ENCODE data around the gene SLC9A9. TPM values are rescaled to one million over a fixed set of nuclear protein-coding genes. Genes with fewer than 3 reads are reported as not detected.

The SLC9A9 gene
- total RNA-seq, 1 experiment from 2014 or later = 2.2 TPM

DNA sequence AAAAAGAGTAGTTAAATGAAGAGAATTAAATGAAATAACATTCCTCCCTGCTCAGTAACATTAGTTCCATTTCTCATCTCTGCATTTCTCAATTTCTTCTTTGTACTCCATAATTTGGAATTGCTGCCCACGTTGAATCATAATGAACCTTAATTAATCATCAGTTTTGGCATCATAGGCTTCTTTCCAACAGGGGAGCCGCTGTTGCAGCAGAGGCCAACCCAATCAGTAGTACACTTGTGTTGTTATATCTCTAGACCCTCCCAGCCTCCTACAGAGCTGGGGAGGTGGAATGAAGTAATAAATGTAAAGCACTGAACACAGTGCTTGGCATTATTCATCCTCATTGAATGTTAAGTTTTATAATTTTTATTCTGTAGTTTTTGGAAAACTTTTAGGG lies 488.0 kb downstream of the SLC9A9 start:
- no peak overlapping the region for H3K4me3 ChIP-seq (ENCODE audit: low read length)
- no peak overlapping the region for H3K27ac ChIP-seq (ENCODE audit: low read length)
- H3K4me2 ChIP-seq (ENCODE audit: low read depth, low read length, poor library complexity, severe bottlenecking) = no peak overlapping the region
- H2AFZ ChIP-seq (ENCODE audit: low read length) = no peak overlapping the region
- no peaks in the 10 kb centered on the region for H3K36me3 ChIP-seq (ENCODE audit: insufficient read depth, low read length)
- H3K9ac ChIP-seq (ENCODE audit: low read length) = no peak overlapping the region
- H3K9me2 ChIP-seq (replicated peaks; ENCODE audit: insufficient read depth, low read length) = no peaks in the 10 kb centered on the region
- no peaks in the 10 kb centered on the region for H3K79me2 ChIP-seq (ENCODE audit: low read length)
- H3K4me1 ChIP-seq (ENCODE audit: low read length) = peaks cover 69% of the 10 kb centered on the region
- H3K9me3 ChIP-seq (ENCODE audit: low read length) = no peaks in the 10 kb centered on the region
- H3K27me3 ChIP-seq (ENCODE audit: low read length) = no peaks in the 10 kb centered on the region
- no peaks in the 10 kb centered on the region for H4K20me1 ChIP-seq (ENCODE audit: insufficient read depth, low read depth, low read length)
- no peak for DNase-seq

DNA sequence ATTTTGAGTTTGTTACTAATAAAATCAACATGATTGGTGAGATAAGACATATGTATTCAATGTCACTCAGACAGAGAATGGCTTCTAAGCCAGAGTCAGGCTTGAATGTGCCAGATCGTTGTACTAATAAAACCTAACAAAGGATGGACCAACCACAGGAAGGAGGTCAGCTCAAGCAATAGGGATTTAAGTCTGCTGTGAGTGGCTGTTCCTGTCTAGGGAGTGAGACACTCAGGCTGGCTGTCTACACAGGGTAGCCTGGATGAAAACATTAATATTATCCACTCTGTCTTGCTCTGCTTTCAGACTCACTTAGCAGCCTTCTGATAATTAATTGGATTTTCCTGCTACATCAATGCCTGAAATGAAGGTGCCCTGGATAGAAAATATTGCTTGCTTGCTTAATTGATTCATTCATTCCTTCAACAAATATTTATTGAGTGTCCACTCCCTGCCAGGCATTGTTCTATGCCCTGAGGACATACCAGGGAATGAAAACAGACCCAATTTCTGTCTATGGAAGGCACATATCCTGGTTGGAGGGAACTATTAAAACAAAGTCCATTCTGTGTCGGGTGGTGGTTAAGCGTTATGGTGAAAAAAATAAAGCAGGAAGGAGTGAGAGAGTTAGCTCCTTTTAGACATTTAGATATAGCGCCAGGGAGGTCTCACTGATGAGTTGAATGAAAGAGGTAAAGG lies 489.3 kb downstream of the SLC9A9 start:
- peak overlapping the region; percentile 19; the same call in 1 of the 2 replicates for H3K9ac ChIP-seq (ENCODE audit: low read length)
- H3K79me2 ChIP-seq (ENCODE audit: low read length) = no peaks in the 10 kb centered on the region
- no peaks in the 10 kb centered on the region for H3K36me3 ChIP-seq (ENCODE audit: insufficient read depth, low read length)
- H3K4me3 ChIP-seq (ENCODE audit: low read length) = peak overlapping the region; percentile 45
- H3K27me3 ChIP-seq (ENCODE audit: low read length) = no peaks in the 10 kb centered on the region
- peak overlapping the region; percentile 49 for H3K4me2 ChIP-seq (ENCODE audit: low read depth, low read length, poor library complexity, severe bottlenecking)
- no peaks in the 10 kb centered on the region for H3K9me3 ChIP-seq (ENCODE audit: low read length)
- no peak for DNase-seq
- H3K9me2 ChIP-seq (replicated peaks; ENCODE audit: insufficient read depth, low read length) = no peaks in the 10 kb centered on the region
- H3K4me1 ChIP-seq (ENCODE audit: low read length) = peaks cover 67% of the 10 kb centered on the region
- no peaks in the 10 kb centered on the region for H4K20me1 ChIP-seq (ENCODE audit: insufficient read depth, low read depth, low read length)
- peak overlapping the region; percentile 68 for H3K27ac ChIP-seq (ENCODE audit: low read length)
- H2AFZ ChIP-seq (ENCODE audit: low read length) = 0 out of 2 replicates have a peak overlapping the region, but pooled peaks have one; percentile 52

DNA sequence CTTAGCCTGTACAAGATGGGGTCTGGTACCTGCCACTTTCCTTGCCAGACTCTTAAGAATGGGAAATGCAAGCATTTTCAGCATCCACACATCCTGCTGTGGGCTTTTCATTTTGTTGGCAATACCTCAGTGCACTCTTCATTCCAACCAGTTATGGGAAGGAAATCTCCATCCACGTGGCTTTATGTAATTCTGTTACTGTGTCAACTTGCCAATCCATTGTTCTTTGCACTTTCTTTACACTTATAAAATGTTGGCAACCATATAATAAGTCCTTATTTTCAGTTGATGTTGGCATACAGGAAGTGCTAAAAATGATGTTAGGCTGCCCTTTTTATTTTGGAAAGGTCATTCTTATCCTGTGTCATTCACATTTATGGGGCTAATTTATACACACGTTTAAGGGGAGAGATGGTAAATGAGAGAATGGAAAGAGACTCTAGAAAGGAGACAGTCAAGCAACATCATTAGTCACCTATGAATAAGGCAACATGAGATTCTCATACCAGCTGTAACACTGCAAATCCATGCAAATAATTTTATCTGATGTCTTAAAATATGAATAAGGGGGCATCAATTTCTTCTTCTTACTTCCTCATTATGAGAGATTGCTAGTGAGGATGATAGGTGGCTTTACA lies 490.0 kb downstream of the SLC9A9 start:
- Histone ChIP-seq H3K9ac (ENCODE audit: low read length) (peak overlapping the region; percentile 19; the same call in 1 of the 2 replicates), H3K4me1 (ENCODE audit: low read length) (peaks cover 64% of the 10 kb centered on the region), H4K20me1 (ENCODE audit: insufficient read depth, low read depth, low read length) (no peaks in the 10 kb centered on the region), H2AFZ (ENCODE audit: low read length) (peak overlapping the region; percentile 52; the same call in 1 of the 2 replicates), H3K27ac (ENCODE audit: low read length) (peak overlapping the region; percentile 68), H3K4me3 (ENCODE audit: low read length) (peak overlapping the region; percentile 45), H3K36me3 (ENCODE audit: insufficient read depth, low read length) (no peaks in the 10 kb centered on the region), H3K9me3 (ENCODE audit: low read length) (no peaks in the 10 kb centered on the region), H3K4me2 (ENCODE audit: low read depth, low read length, poor library complexity, severe bottlenecking) (peak overlapping the region; percentile 49), H3K9me2 (replicated peaks; ENCODE audit: insufficient read depth, low read length) (no peaks in the 10 kb centered on the region), H3K79me2 (ENCODE audit: low read length) (no peaks in the 10 kb centered on the region), H3K27me3 (ENCODE audit: low read length) (no peaks in the 10 kb centered on the region)
- DNase-seq = peak; percentile 85

DNA sequence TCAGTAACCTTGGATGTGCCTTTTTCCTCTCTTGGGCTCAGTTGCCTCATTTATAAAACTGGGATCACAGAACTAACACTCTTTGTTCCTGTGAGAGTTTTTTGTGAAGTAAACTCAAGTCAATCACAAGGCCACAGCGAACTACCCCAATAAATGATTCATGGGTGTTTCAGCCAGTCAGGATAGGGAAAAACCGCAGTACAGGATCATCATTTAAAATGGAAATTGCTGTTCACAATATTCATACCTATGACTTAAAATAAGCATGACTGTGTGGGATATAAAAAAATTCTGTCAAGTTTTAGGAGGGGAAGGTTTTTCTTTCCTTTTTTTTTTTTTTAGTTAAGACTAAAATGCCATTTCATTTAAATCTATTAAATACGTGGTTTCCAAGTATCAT lies 490.6 kb downstream of the SLC9A9 start:
- no peaks in the 10 kb centered on the region for H3K36me3 ChIP-seq (ENCODE audit: insufficient read depth, low read length)

DNA sequence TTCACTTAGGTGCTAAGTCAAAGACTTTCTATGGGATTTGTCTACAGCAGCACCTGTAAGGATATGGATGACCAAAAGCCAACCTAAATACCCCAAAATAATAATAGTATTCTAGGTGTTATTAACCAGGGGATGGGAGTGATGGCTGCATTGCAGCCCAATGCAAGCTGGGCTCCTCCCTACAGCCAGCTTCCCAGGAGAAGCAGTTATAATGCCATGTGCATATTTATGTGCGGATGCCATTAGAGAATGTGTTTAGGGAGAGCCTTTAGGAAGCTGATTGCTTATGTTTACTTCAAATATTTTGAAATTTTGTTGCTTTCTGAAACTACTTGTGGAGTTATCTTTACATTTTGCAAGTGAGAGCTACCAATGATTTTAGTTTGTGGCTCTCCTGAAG lies 491.4 kb downstream of the SLC9A9 start:
- Histone ChIP-seq H3K4me1 (ENCODE audit: low read length) (peaks cover 67% of the 10 kb centered on the region), H3K79me2 (ENCODE audit: low read length) (no peaks in the 10 kb centered on the region), H3K27me3 (ENCODE audit: low read length) (no peaks in the 10 kb centered on the region), H2AFZ (ENCODE audit: low read length) (no peak overlapping the region), H3K9me3 (ENCODE audit: low read length) (no peaks in the 10 kb centered on the region), H3K9ac (ENCODE audit: low read length) (no peak overlapping the region), H3K36me3 (ENCODE audit: insufficient read depth, low read length) (no peaks in the 10 kb centered on the region), H3K9me2 (replicated peaks; ENCODE audit: insufficient read depth, low read length) (no peaks in the 10 kb centered on the region), H3K4me3 (ENCODE audit: low read length) (no peak overlapping the region), H3K27ac (ENCODE audit: low read length) (no peak overlapping the region), H4K20me1 (ENCODE audit: insufficient read depth, low read depth, low read length) (no peaks in the 10 kb centered on the region), H3K4me2 (ENCODE audit: low read depth, low read length, poor library complexity, severe bottlenecking) (no peak overlapping the region)
- DNase-seq = no peak

More for the DNA sequence above, 490.6 kb downstream of the SLC9A9 start:
- no peak for DNase-seq
- peak overlapping the region; percentile 49 for H3K4me2 ChIP-seq (ENCODE audit: low read depth, low read length, poor library complexity, severe bottlenecking)
- H3K4me3 ChIP-seq (ENCODE audit: low read length) = peak overlapping the region; percentile 45
- no peak overlapping the region for H3K9ac ChIP-seq (ENCODE audit: low read length)
- no peaks in the 10 kb centered on the region for H3K9me2 ChIP-seq (replicated peaks; ENCODE audit: insufficient read depth, low read length)
- H3K4me1 ChIP-seq (ENCODE audit: low read length) = peaks cover 64% of the 10 kb centered on the region
- H2AFZ ChIP-seq (ENCODE audit: low read length) = peak overlapping the region; percentile 52; the same call in 1 of the 2 replicates
- H3K79me2 ChIP-seq (ENCODE audit: low read length) = no peaks in the 10 kb centered on the region
- H3K27ac ChIP-seq (ENCODE audit: low read length) = peak overlapping the region; percentile 68; the same call in 1 of the 2 replicates
- no peaks in the 10 kb centered on the region for H3K27me3 ChIP-seq (ENCODE audit: low read length)
- H4K20me1 ChIP-seq (ENCODE audit: insufficient read depth, low read depth, low read length) = no peaks in the 10 kb centered on the region
- no peaks in the 10 kb centered on the region for H3K9me3 ChIP-seq (ENCODE audit: low read length)

DNA sequence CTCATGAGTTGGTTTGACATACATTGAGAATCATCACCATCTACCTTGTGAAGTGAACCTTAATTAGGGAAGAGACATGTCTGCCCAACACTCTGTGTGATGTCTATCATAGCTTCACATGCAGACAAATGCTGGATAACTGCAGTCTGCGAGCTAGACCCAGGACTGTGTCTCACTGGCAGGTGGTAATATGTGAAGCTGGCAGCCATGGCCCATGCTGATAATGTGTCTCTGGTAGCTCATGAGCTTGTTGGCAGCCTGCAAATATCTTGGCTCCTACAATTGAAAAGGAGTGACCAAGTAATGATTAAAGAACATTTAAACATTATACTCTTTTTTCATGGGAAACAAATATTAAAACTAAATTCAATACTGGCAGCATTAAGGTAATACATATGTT lies 493.9 kb downstream of the SLC9A9 start:
- no peaks in the 10 kb centered on the region for H4K20me1 ChIP-seq (ENCODE audit: insufficient read depth, low read depth, low read length)
- no peak overlapping the region for H3K27ac ChIP-seq (ENCODE audit: low read length)
- no peak overlapping the region for H3K4me2 ChIP-seq (ENCODE audit: low read depth, low read length, poor library complexity, severe bottlenecking)
- H3K4me1 ChIP-seq (ENCODE audit: low read length) = peaks cover 46% of the 10 kb centered on the region
- H3K36me3 ChIP-seq (ENCODE audit: insufficient read depth, low read length) = no peaks in the 10 kb centered on the region
- no peaks in the 10 kb centered on the region for H3K9me2 ChIP-seq (replicated peaks; ENCODE audit: insufficient read depth, low read length)
- H2AFZ ChIP-seq (ENCODE audit: low read length) = no peak overlapping the region
- H3K4me3 ChIP-seq (ENCODE audit: low read length) = no peak overlapping the region
- H3K27me3 ChIP-seq (ENCODE audit: low read length) = no peaks in the 10 kb centered on the region
- no peak for DNase-seq
- H3K9me3 ChIP-seq (ENCODE audit: low read length) = no peaks in the 10 kb centered on the region
- no peak overlapping the region for H3K9ac ChIP-seq (ENCODE audit: low read length)
- no peaks in the 10 kb centered on the region for H3K79me2 ChIP-seq (ENCODE audit: low read length)

DNA sequence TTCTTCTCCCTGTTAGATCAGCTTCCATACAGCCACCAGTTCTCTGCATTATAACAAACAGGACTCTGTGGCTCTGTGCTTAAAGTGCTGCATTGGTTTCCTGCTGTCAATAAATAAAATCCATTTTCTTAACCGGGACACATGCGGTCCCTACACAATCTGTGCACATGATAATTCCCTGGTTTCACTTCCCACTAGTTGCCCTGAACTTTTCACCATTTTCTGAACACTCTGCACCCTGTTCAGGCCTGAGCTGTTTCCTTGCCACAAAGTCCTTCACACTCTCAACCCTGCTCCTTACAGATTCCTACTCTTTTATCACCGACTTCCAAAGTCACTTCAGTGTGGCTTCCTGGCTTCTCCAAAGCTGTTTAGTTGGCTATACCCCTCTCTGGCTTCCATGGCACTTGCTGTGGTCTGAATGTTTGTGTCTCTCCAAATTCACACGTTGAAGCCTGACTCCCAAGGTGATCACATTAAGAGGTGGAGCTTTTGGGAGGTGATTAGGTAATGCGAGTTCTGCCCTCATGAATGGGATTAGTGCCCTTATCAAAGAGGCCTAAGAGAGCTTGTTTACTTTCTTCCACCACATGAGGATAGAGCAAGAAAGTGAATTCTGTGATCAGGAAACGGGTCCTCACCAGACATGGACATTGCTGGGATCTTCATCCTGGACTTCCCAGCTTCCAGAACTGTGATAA lies 495.3 kb downstream of the SLC9A9 start:
- Histone ChIP-seq H4K20me1 (ENCODE audit: insufficient read depth, low read depth, low read length) (no peaks in the 10 kb centered on the region), H3K27me3 (ENCODE audit: low read length) (no peaks in the 10 kb centered on the region), H3K9me2 (replicated peaks; ENCODE audit: insufficient read depth, low read length) (no peaks in the 10 kb centered on the region), H3K4me1 (ENCODE audit: low read length) (peaks cover 41% of the 10 kb centered on the region), H3K9ac (ENCODE audit: low read length) (no peak overlapping the region), H2AFZ (ENCODE audit: low read length) (0 out of 2 replicates have a peak overlapping the region, but pooled peaks have one; percentile 12), H3K4me3 (ENCODE audit: low read length) (no peak overlapping the region), H3K9me3 (ENCODE audit: low read length) (no peaks in the 10 kb centered on the region), H3K79me2 (ENCODE audit: low read length) (no peaks in the 10 kb centered on the region), H3K36me3 (ENCODE audit: insufficient read depth, low read length) (no peaks in the 10 kb centered on the region), H3K4me2 (ENCODE audit: low read depth, low read length, poor library complexity, severe bottlenecking) (peak overlapping the region; percentile 26), H3K27ac (ENCODE audit: low read length) (no peak overlapping the region)
- DNase-seq = no peak
